Body of pancreas (tissue), 4 donors: ENCODE results near the gene MCAT. TPM values are rescaled to one million over a fixed set of nuclear protein-coding genes. Genes with fewer than 3 reads are reported as not detected.

ENCODE experiments used
- ATAC-seq: fragments of 150-250 bp; one replicate; pipeline ENCODE4 v1.9.1; 2016
- DNase-seq, 4 donors: peaks; one replicate each; pipeline ENCODE4 v3.0.0-alpha.2; 2019
- H3K27ac ChIP-seq, 4 donors: fragments of 200-600 bp; sonication (generic); 1 replicate in 3 of 4; 2 replicates in 1 of 4; pipeline versions ENCODE4 v1.5.1 to v1.6.1; 2016 to 2019; ENCODE audit warnings: mild to moderate bottlenecking in 1 of 4, mixed read lengths in 1 of 4, moderate library complexity in 1 of 4
- H3K27me3 ChIP-seq, 2 donors: fragments of 200-600 bp; sonication (generic); one replicate each; pipeline ENCODE4 v1.6.0; 2016; ENCODE audit warnings: mild to moderate bottlenecking in 1 of 2
- H3K36me3 ChIP-seq, 2 donors: fragments of 200-600 bp; sonication (generic); replicated peaks in 1 of 2; 2 replicates each; pipeline ENCODE4 v1.5.1; 2016; ENCODE audit warnings: low read depth in 2 of 2; ENCODE audit not compliant: insufficient read depth in 1 of 2
- H3K4me1 ChIP-seq: fragments of 200-600 bp; sonication (generic); one replicate; pipeline ENCODE4 v1.6.0; 2016
- H3K4me3 ChIP-seq, 2 donors: fragments of 200-600 bp; sonication (generic); 1 replicate in 1 of 2; 2 replicates in 1 of 2; pipeline ENCODE4 v1.5.1; 2016 to 2019
- H3K9me3 ChIP-seq, 3 donors: fragments of 200-600 bp; sonication (generic); 1 replicate in 2 of 3; 2 replicates in 1 of 3; pipeline ENCODE4 v1.5.1; 2016
- CTCF ChIP-seq, 7 experiments: fragments of 450-650 bp in 4 of 7; fragments of 200-600 bp in 3 of 7; sonication (generic) in 3 of 7; IDR thresholded peaks; one replicate each; pipeline ENCODE4 v1.5.1; 2016 to 2019; ENCODE audit warnings: antibody characterized with exemption in 7 of 7
- POLR2A ChIP-seq, 3 donors: fragments of 450-650 bp; IDR thresholded peaks; one replicate each; pipeline ENCODE4 v1.6.1; 2016; ENCODE audit warnings: antibody characterized with exemption in 3 of 3, mild to moderate bottlenecking in 2 of 3
- WGBS, 2 donors: methylation state at CpG; one replicate each; pipeline ENCODE4 v1.1.5; 2017; 5-methylcytosine and 5-hydroxymethylcytosine counted together
- intact Hi-C: fragments of 100-400 bp; cut with DNase I; formaldehyde crosslinking; loops from one replicate; pipeline ENCODE4 v1.15.1; 2023
- total RNA-seq, 2 donors: library from RNA; depleted of rRNA; stranded (reverse); fragments of >200 nt; gene quantifications; one replicate each; pipeline ENCODE4 v1.1.0, GENCODE V29; 2016

MCAT gene
- total RNA-seq, 2 donors from 2014 or later: 28.8 to 50.8 TPM

GRCh38 chr22:43179146-43179910, 36.1 kb upstream of the MCAT start:
- intact Hi-C loops: no loop called here
- WGBS, 2 donors: 92 to 95% methylated on average over 21 to 24 of the region's 25 CpGs
- no peak for ATAC-seq
- no peak for TF ChIP-seq POLR2A (IDR thresholded peaks at IDR 0.05)
- TF ChIP-seq CTCF (IDR thresholded peaks at IDR 0.05): no peak
- DNase-seq: no peak
- no peaks in the 10 kb centered on the region for H3K9me3 ChIP-seq
- no peaks in the 10 kb centered on the region for H3K4me1 ChIP-seq
- no peak overlapping the region for H3K27ac ChIP-seq
- H3K4me3 ChIP-seq: no peak overlapping the region
- peaks cover 0 to 19% of the 10 kb centered on the region in 2 donors for H3K36me3 ChIP-seq
- H3K27me3 ChIP-seq: no peaks in the 10 kb centered on the region

GRCh38 chr22:43177479-43177878, 34.3 kb upstream of the MCAT start:
- peaks cover 0 to 25% of the 10 kb centered on the region in 2 donors for H3K36me3 ChIP-seq
- intact Hi-C loops: no loop called here
- H3K9me3 ChIP-seq: no peaks in the 10 kb centered on the region
- ATAC-seq: no peak
- H3K27ac ChIP-seq: no peak overlapping the region
- no peak overlapping the region for H3K4me3 ChIP-seq
- no peaks in the 10 kb centered on the region for H3K4me1 ChIP-seq
- WGBS, 2 donors: 78 to 87% methylated on average over 7 of the region's 7 CpGs
- DNase-seq: no peak
- TF ChIP-seq CTCF (IDR thresholded peaks at IDR 0.05) (no peak), POLR2A (IDR thresholded peaks at IDR 0.05) (no peak)
- no peaks in the 10 kb centered on the region for H3K27me3 ChIP-seq

- no peaks in the 10 kb centered on the region for H3K9me3 ChIP-seq
- no peak for ATAC-seq
- no peak overlapping the region for H3K4me3 ChIP-seq
- no peak for DNase-seq
- TF ChIP-seq POLR2A (IDR thresholded peaks at IDR 0.05) (no peak), CTCF (IDR thresholded peaks at IDR 0.05) (no peak)
- no peak overlapping the region for H3K27ac ChIP-seq
- H3K36me3 ChIP-seq: peaks cover 9 to 31% of the 10 kb centered on the region in 2 donors
- intact Hi-C loops: no loop called here
- WGBS, 2 donors: 84 to 85% methylated on average over 11 to 15 of the region's 15 CpGs
- H3K4me1 ChIP-seq: no peaks in the 10 kb centered on the region
- H3K27me3 ChIP-seq: no peaks in the 10 kb centered on the region
Measured at GRCh38 chr22:43176090-43176489, 32.9 kb upstream of the MCAT start.

- TF ChIP-seq POLR2A (IDR thresholded peaks at IDR 0.05) (no peak), CTCF (IDR thresholded peaks at IDR 0.05) (no peak)
- Histone ChIP-seq H3K36me3 (peaks cover 9 to 33% of the 10 kb centered on the region in 2 donors), H3K27ac (no peak overlapping the region), H3K27me3 (no peaks in the 10 kb centered on the region), H3K4me1 (no peaks in the 10 kb centered on the region), H3K9me3 (no peaks in the 10 kb centered on the region), H3K4me3 (no peak overlapping the region)
- 91 to 94% methylated on average over 4 to 9 of the region's 9 CpGs for WGBS, 2 donors
- intact Hi-C loops: no loop called here
- DNase-seq: no peak
- ATAC-seq: no peak
Measured at GRCh38 chr22:43174941-43175531, 31.8 kb upstream of the MCAT start.
